AG09309 (cell line): ENCODE measurements around the gene MAN1A1.

ENCODE experiments used
- DNase-seq: peaks from one replicate; pipeline ENCODE4 v3.0.0-alpha.2; 2010; ENCODE audit warnings: low read depth
- H3K4me3 ChIP-seq: 2 replicates; pipeline ENCODE4 v1.5.1; 2011; ENCODE audit warnings: mild to moderate bottlenecking, low read depth, low read length, moderate library complexity; ENCODE audit not compliant: control insufficient read depth
- CTCF ChIP-seq: IDR thresholded peaks from 2 replicates; pipeline ENCODE4 v1.5.1; 2011; ENCODE audit warnings: mild to moderate bottlenecking, low read depth, low read length, inconsistent platforms; ENCODE audit not compliant: insufficient read depth, control insufficient read depth; ENCODE audit errors: missing control alignments

MAN1A1 gene

GRCh38 chr6:119323931-119324330, 25.6 kb downstream of the MAN1A1 start:
- H3K4me3 ChIP-seq, result no peak overlapping the region
- TF ChIP-seq CTCF, result no peak
- DNase-seq, result no peak

- DNase-seq, result no peak
- TF ChIP-seq CTCF, result no peak
- H3K4me3 ChIP-seq, result no peak overlapping the region
These were observed 26.1 kb downstream of the MAN1A1 start for GRCh38 chr6:119323478-119323877.

- no peak overlapping the region for H3K4me3 ChIP-seq
- no peak for TF ChIP-seq CTCF
- no peak for DNase-seq
These were observed 26.7 kb downstream of the MAN1A1 start for GRCh38 chr6:119322715-119323350.

- no peak for TF ChIP-seq CTCF
- no peak for DNase-seq
- no peak overlapping the region for H3K4me3 ChIP-seq
These were observed 27.5 kb downstream of the MAN1A1 start for GRCh38 chr6:119322034-119322433.

GRCh38 chr6:119319694-119320093, 29.9 kb downstream of the MAN1A1 start:
- TF ChIP-seq CTCF, result no peak
- DNase-seq, result no peak
- no peak overlapping the region for H3K4me3 ChIP-seq

GRCh38 chr6:119318730-119319129, 30.8 kb downstream of the MAN1A1 start:
- no peak for DNase-seq
- no peak for TF ChIP-seq CTCF
- H3K4me3 ChIP-seq, result no peak overlapping the region

GRCh38 chr6:119318176-119318575, 31.4 kb downstream of the MAN1A1 start:
- DNase-seq, result no peak
- TF ChIP-seq CTCF, result no peak
- no peak overlapping the region for H3K4me3 ChIP-seq
